AG09309 (cell line): ENCODE data around the gene VIPR2.
"Not testable (repeated sequence)": the region's sequence is repeated elsewhere in the genome, so short reads cannot be mapped to it uniquely, and the experiment has no call there.

Experiments used
- DNase-seq: peaks from one replicate; pipeline ENCODE4 v3.0.0-alpha.2; 2010; ENCODE audit warnings: low read depth
- H3K4me3 ChIP-seq: 2 replicates; pipeline ENCODE4 v1.5.1; 2011; ENCODE audit warnings: mild to moderate bottlenecking, low read depth, low read length, moderate library complexity; ENCODE audit not compliant: control insufficient read depth
- CTCF ChIP-seq: IDR thresholded peaks from 2 replicates; pipeline ENCODE4 v1.5.1; 2011; ENCODE audit warnings: mild to moderate bottlenecking, low read depth, low read length, inconsistent platforms; ENCODE audit not compliant: insufficient read depth, control insufficient read depth; ENCODE audit errors: missing control alignments

Gene VIPR2

GRCh38 chr7:159179241-159179640 is 34.6 kb upstream of the VIPR2 start:
- no peak for DNase-seq
- TF ChIP-seq CTCF = no peak
- H3K4me3 ChIP-seq = no peak overlapping the region

GRCh38 chr7:159177284-159177953 is 32.8 kb upstream of the VIPR2 start:
- no peak for TF ChIP-seq CTCF
- no peak for DNase-seq
- no peak overlapping the region for H3K4me3 ChIP-seq

DNA sequence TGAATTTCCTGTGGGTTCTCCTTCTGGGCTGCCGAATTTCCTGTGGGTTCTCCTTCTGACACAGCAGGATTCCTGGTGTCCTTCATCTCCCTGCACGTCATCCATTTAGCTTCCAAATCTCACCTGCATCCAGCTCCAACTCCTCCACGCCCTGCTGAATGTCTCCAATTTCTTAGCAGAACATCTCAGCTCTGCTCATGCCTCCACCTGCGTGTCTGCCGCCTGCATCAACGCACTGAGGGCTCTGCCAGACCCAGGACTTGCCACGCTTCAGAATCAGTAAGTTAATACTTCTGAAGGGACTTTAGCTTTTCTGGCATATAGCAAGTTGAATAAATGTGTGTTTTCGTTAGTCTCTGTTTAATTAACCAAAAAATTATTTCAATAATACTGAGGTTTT is 31.1 kb upstream of the VIPR2 start:
- TF ChIP-seq CTCF = no peak
- no peak for DNase-seq

GRCh38 chr7:159175100-159175499 is 30.4 kb upstream of the VIPR2 start:
- not testable (repeated sequence) for H3K4me3 ChIP-seq, DNase-seq

More for the DNA sequence above, 31.1 kb upstream of the VIPR2 start:
- no peak overlapping the region for H3K4me3 ChIP-seq

DNA sequence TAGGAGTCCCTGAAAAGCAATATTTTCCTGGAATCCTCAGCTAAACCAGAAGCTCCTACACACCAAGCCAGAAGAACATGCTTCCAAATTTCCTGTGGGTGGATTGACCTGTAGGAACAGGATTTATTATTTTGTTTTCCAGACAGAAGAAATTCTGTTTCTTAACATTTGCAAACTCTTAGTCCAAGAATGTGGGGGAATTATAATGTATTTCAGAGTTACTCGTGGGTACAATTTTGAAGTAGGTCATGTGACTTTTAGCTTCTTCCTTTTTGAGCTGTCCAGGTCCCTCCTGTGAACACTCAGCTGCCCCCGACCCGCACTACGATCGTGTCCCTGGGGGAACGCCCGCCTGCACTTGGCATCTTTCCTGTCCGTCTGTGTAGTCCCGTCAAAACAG is 27.7 kb upstream of the VIPR2 start:
- no peak for TF ChIP-seq CTCF
- no peak overlapping the region for H3K4me3 ChIP-seq
- no peak for DNase-seq

DNA sequence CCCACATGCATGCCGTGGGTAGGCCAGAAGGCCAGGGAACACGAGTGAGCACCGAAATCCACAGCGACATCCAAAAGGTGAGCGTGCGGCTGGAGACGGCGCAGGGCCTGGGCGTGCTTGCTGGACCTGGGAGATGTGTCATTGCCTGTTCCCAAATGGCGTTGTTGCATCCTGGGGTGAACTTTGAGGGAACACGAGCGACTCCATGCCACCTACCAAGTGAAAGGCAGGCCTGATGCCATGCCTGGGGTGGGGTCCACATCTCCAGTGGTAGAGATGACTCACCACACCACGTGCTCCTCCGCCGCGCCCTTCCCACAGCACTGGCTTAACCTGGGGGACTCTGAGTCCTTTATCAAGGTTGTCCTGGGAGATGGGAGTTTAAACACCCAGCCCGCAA is 24.7 kb upstream of the VIPR2 start:
- H3K4me3 ChIP-seq = no peak overlapping the region
- DNase-seq = no peak
- no peak for TF ChIP-seq CTCF

GRCh38 chr7:159167139-159167538 is 22.5 kb upstream of the VIPR2 start:
- no peak for TF ChIP-seq CTCF
- DNase-seq = no peak

More at GRCh38 chr7:159167139-159167538, 22.5 kb upstream of the VIPR2 start:
- H3K4me3 ChIP-seq = no peak overlapping the region
